DND-41 (cell line): ENCODE data around the gene SPTAN1.
"Not testable (repeated sequence)": the region's sequence is repeated elsewhere in the genome, so short reads cannot be mapped to it uniquely, and the experiment has no call there.

Experiments used
- ATAC-seq: fragments of 200-7000 bp; cut with Tn5 transposase; 3 replicates; pipeline ENCODE4 v1.9.1; 2021; ENCODE audit warnings: low read depth; ENCODE audit not compliant: insufficient read depth
- DNase-seq: peaks from one replicate; pipeline ENCODE4 v3.0.0-alpha.2; 2020
- H2AFZ ChIP-seq: 2 replicates; pipeline ENCODE4 v1.6.0; 2012; ENCODE audit warnings: low read depth, low read length
- H3K27ac ChIP-seq: 2 replicates; pipeline ENCODE4 v1.5.1; 2012; ENCODE audit warnings: low read length, inconsistent platforms
- H3K27me3 ChIP-seq: fragments of 200-600 bp; sonication (generic); 2 replicates; pipeline ENCODE4 v1.6.0; 2012; ENCODE audit warnings: low read length, mild to moderate bottlenecking, inconsistent platforms; ENCODE audit not compliant: insufficient read depth, poor library complexity
- H3K36me3 ChIP-seq: 2 replicates; pipeline ENCODE4 v1.5.1; 2012; ENCODE audit warnings: low read length, inconsistent platforms; ENCODE audit not compliant: insufficient read depth
- H3K4me1 ChIP-seq: 2 replicates; pipeline ENCODE4 v1.5.1; 2012; ENCODE audit warnings: mild to moderate bottlenecking, low read length; ENCODE audit not compliant: insufficient read depth
- H3K4me2 ChIP-seq: 2 replicates; pipeline ENCODE4 v1.6.0; 2012; ENCODE audit warnings: mild to moderate bottlenecking, moderate library complexity, low read length, inconsistent platforms; ENCODE audit not compliant: insufficient read depth
- H3K4me3 ChIP-seq, 2 experiments: fragments of 200-600 bp in 1 of 2; shearing (Covaris generic) in 1 of 2; 2 replicates each; pipeline ENCODE4 v1.5.1; 2012 to 2016; ENCODE audit warnings: inconsistent platforms in 2 of 2, low read length in 2 of 2, mild to moderate bottlenecking in 2 of 2, low read depth in 1 of 2, moderate library complexity in 1 of 2
- H3K79me2 ChIP-seq: 2 replicates; pipeline ENCODE4 v1.6.0; 2012; ENCODE audit warnings: low read length, inconsistent platforms; ENCODE audit not compliant: insufficient read depth
- H3K9ac ChIP-seq: 2 replicates; pipeline ENCODE4 v1.6.0; 2012; ENCODE audit warnings: low read depth, mild to moderate bottlenecking, inconsistent platforms, low read length, moderate library complexity
- H3K9me3 ChIP-seq: 2 replicates; pipeline ENCODE4 v1.5.1; 2012; ENCODE audit warnings: low read length, moderate library complexity, mild to moderate bottlenecking, inconsistent platforms; ENCODE audit not compliant: insufficient read depth, severe bottlenecking
- H4K20me1 ChIP-seq: 2 replicates; pipeline ENCODE4 v1.6.0; 2012; ENCODE audit warnings: low read length; ENCODE audit not compliant: insufficient read depth
- CTCF ChIP-seq: IDR thresholded peaks from 2 replicates; pipeline ENCODE4 v1.5.1; 2012; ENCODE audit warnings: borderline replicate concordance, low read length, moderate library complexity, mild to moderate bottlenecking; ENCODE audit not compliant: poor library complexity, severe bottlenecking; ENCODE audit errors: extremely low read depth
- EZH2 ChIP-seq: IDR thresholded peaks from 3 replicates; pipeline ENCODE4 v1.6.1; 2012; ENCODE audit warnings: borderline replicate concordance, low read depth, mild to moderate bottlenecking, moderate library complexity, low read length, inconsistent platforms; ENCODE audit not compliant: severe bottlenecking

SPTAN1 gene

GRCh38 chr9:128505414-128505765 is 47.0 kb upstream of the SPTAN1 start:
- Histone ChIP-seq H3K27ac (peak overlapping the region; percentile 78), H3K27me3 (no peaks in the 10 kb centered on the region), H4K20me1 (no peaks in the 10 kb centered on the region), H3K9me3 (no peaks in the 10 kb centered on the region), H3K4me1 (peaks cover 23% of the 10 kb centered on the region), H3K9ac (peak overlapping the region; percentile 68), H3K4me2 (peak overlapping the region; percentile 67), H3K4me3 (peak overlapping the region; percentile 80 to 83; a peak in 3 of 4 replicates), H2AFZ (no peak overlapping the region), H3K79me2 (peaks cover 30% of the 10 kb centered on the region), H3K36me3 (peaks cover 28% of the 10 kb centered on the region)
- ATAC-seq (no peak), DNase-seq (no peak)
- TF ChIP-seq EZH2, result no peak
- TF ChIP-seq CTCF, result no peak

GRCh38 chr9:128505906-128506305 is 46.5 kb upstream of the SPTAN1 start:
- not testable (repeated sequence) for DNase-seq, H3K27me3 ChIP-seq, H4K20me1 ChIP-seq, H2AFZ ChIP-seq, ATAC-seq, H3K27ac ChIP-seq, H3K9me3 ChIP-seq
- peaks cover 27% of the 10 kb centered on the region for H3K36me3 ChIP-seq
- H3K4me2 ChIP-seq, result peak overlapping the region; percentile 67; the same call in 1 of the 2 replicates
- H3K4me3 ChIP-seq, result peak overlapping the region in 1 of 2 experiments; percentile 83; a peak in 2 of 4 replicates
- H3K4me1 ChIP-seq, result peaks cover 23% of the 10 kb centered on the region
- peak overlapping the region; percentile 68; the same call in 1 of the 2 replicates for H3K9ac ChIP-seq
- H3K79me2 ChIP-seq, result peaks cover 30% of the 10 kb centered on the region

GRCh38 chr9:128512820-128513219 is 39.6 kb upstream of the SPTAN1 start:
- Histone ChIP-seq H3K27ac (no peak overlapping the region), H3K9me3 (no peaks in the 10 kb centered on the region), H3K4me1 (no peaks in the 10 kb centered on the region), H4K20me1 (no peaks in the 10 kb centered on the region), H3K9ac (no peak overlapping the region), H3K79me2 (peaks cover 10% of the 10 kb centered on the region; the same call in 1 of the 2 replicates), H3K36me3 (peaks cover 65% of the 10 kb centered on the region), H3K4me2 (no peak overlapping the region), H3K27me3 (no peaks in the 10 kb centered on the region), H3K4me3 (no peak overlapping the region), H2AFZ (no peak overlapping the region)
- TF ChIP-seq CTCF (no peak), EZH2 (no peak)
- ATAC-seq (no peak), DNase-seq (no peak)

GRCh38 chr9:128521956-128522355 is 30.4 kb upstream of the SPTAN1 start:
- TF ChIP-seq CTCF, result no peak
- no peak for TF ChIP-seq EZH2
- no peak overlapping the region for H3K4me3 ChIP-seq
- no peaks in the 10 kb centered on the region for H3K9me3 ChIP-seq
- H3K4me1 ChIP-seq, result no peaks in the 10 kb centered on the region
- ATAC-seq (no peak), DNase-seq (no peak)
- H3K36me3 ChIP-seq, result peaks cover 71% of the 10 kb centered on the region
- no peaks in the 10 kb centered on the region for H4K20me1 ChIP-seq
- H3K79me2 ChIP-seq, result 0 out of 2 replicates have a peak, but pooled peaks cover 3% of the 10 kb centered on the region
- no peak overlapping the region for H3K27ac ChIP-seq
- H3K27me3 ChIP-seq, result no peaks in the 10 kb centered on the region
- no peak overlapping the region for H2AFZ ChIP-seq
- H3K4me2 ChIP-seq, result no peak overlapping the region
- H3K9ac ChIP-seq, result no peak overlapping the region
